ENCODE measurements around the gene POM121L2. TPM values are rescaled to one million over a fixed set of nuclear protein-coding genes. Genes with fewer than 3 reads are reported as not detected.

POM121L2 gene
- total and polyA plus RNA-seq, 2 of the 13 experiments (the other 11 are each of a cell fraction or from before 2014, with no cell fraction given) = not detected

GRCh38 chr6:27295301-27296079 lies 16.6 kb downstream of the POM121L2 start (continued):
- TF ChIP-seq IKZF5 (CRISPR knock-in tag; IDR thresholded peaks at IDR 0.05) (peak; percentile 34; the same call in 1 of the 2 replicates), XBP1 (CRISPR knock-in tag; IDR thresholded peaks at IDR 0.05) (no peak), GLMP (CRISPR knock-in tag; IDR thresholded peaks at IDR 0.05; ENCODE audit: borderline replicate concordance) (no peak), MYC (CRISPR knock-in tag; IDR thresholded peaks at IDR 0.05; ENCODE audit: borderline replicate concordance) (no peak), TFDP1 (CRISPR knock-in tag; IDR thresholded peaks at IDR 0.05; ENCODE audit: borderline replicate concordance) (peak; percentile 18; the same call in 1 of the 2 replicates), NCOR1 (IDR thresholded peaks at IDR 0.05; ENCODE audit: borderline replicate concordance, low read length) (no peak; the same call in none of the 2 replicates), RAD21 (CRISPR knock-in tag; IDR thresholded peaks at IDR 0.05) (no peak), HDAC2 (CRISPR knock-in tag; IDR thresholded peaks at IDR 0.05) (peak; percentile 71), IKZF1 (IDR thresholded peaks at IDR 0.05) (no peak), BRF2 (CRISPR knock-in tag; IDR thresholded peaks at IDR 0.05) (no peak), ZNF235 (CRISPR knock-in tag; IDR thresholded peaks at IDR 0.05; ENCODE audit: borderline replicate concordance) (no peak), ATAD3A (CRISPR knock-in tag; IDR thresholded peaks at IDR 0.05) (no peak), ZNF562 (CRISPR knock-in tag; IDR thresholded peaks at IDR 0.05; ENCODE audit: borderline replicate concordance) (no peak), KDM4B (CRISPR knock-in tag; IDR thresholded peaks at IDR 0.05) (no peak), ATF6 (CRISPR knock-in tag; conservative IDR thresholded peaks at IDR 0.05) (0 out of 2 replicates have a peak, but pooled peaks have one; percentile 52), FOXK1 (CRISPR knock-in tag; IDR thresholded peaks at IDR 0.05; ENCODE audit: borderline replicate concordance, low read depth) (peak; percentile 34; the same call in 1 of the 2 replicates), MTA3 (CRISPR knock-in tag; IDR thresholded peaks at IDR 0.05) (no peak), ZFX (CRISPR knock-in tag; IDR thresholded peaks at IDR 0.05; ENCODE audit: low read depth) (0 out of 2 replicates have a peak, but pooled peaks have one; percentile 27), ZNF629 (CRISPR knock-in tag; conservative IDR thresholded peaks at IDR 0.05) (peak; percentile 66), ZNF691 (CRISPR knock-in tag; IDR thresholded peaks at IDR 0.05; ENCODE audit: borderline replicate concordance, low read depth) (no peak), SP5 (CRISPR knock-in tag; IDR thresholded peaks at IDR 0.05; ENCODE audit: borderline replicate concordance, low read depth) (0 out of 2 replicates have a peak, but pooled peaks have one; percentile 7), RBM22 (optimal IDR thresholded peaks at IDR 0.05; ENCODE audit: low read length) (peak; percentile 46)

Data from HepG2 (cell line).